GDM1 (cell line): Measurements from ENCODE around the gene RNU11.
"Not testable (repeated sequence)": the region's sequence is repeated elsewhere in the genome, so short reads cannot be mapped to it uniquely, and the experiment has no call there.

Source experiments
- DNase-seq: peaks from one replicate; lab custom pipeline; 2025; lab: John Stamatoyannopoulos, UW

The RNU11 gene

GRCh38 chr1:28663871-28664470, 15.6 kb downstream of the RNU11 start:
- no peak for DNase-seq

GRCh38 chr1:28666806-28667205, 18.4 kb downstream of the RNU11 start:
- no peak for DNase-seq

GRCh38 chr1:28668191-28668955, 20.0 kb downstream of the RNU11 start, which contains the start of gene GMEB1:
GMEB1 (plus strand) TSS chr1:28668784; CDS start chr1:28683613, 14,829 bp downstream.
- peak; percentile 86 for DNase-seq

GRCh38 chr1:28668956-28669723, 20.7 kb downstream of the RNU11 start:
- DNase-seq = peak; percentile 86

DNA sequence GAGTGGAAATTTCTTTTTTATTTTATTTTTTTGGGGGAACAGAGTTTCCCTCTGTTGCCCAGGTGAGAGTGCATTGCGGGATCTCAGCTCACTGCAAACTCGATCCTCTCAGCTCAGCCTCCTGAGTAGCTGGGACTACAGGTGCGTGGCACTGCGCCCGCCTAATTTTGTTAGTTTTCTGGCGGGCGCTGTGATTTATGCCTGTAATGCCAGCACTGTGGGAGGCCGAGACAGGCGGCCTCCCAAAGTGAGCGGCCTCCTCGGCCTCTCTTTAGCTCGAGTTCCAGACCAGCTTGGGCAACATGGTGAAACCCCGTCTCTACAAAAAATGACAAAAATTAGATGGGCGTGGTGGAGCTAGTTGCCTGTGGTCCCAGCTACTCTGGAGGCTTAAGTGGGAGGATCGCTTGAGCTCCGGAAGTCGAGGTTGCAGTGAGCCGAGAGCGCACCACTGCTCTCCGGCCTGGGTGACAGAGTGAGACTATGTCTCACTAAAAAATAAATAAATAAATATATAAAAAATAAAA, 22.9 kb downstream of the RNU11 start:
- no peak for DNase-seq

DNA sequence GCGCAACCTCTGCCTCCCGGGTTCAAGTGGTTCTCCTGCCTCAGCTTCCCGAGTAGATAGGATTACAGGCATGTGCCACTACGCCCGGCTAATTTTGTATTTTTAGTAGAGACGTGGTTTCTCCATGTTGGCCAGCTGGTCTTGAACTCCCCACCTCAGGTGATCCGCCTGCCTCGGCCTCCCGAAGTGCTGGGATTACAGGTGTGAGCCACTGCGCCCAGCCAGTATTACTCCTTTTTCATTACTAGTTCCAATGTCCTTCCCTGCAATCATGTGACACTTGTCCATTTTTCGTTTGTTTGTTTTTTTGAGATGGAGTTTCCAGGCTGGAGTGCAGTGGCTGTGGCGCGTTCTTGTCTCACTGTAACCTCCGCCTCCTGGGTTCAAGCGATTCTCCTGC, 24.6 kb downstream of the RNU11 start:
- not testable (repeated sequence) for DNase-seq

DNA sequence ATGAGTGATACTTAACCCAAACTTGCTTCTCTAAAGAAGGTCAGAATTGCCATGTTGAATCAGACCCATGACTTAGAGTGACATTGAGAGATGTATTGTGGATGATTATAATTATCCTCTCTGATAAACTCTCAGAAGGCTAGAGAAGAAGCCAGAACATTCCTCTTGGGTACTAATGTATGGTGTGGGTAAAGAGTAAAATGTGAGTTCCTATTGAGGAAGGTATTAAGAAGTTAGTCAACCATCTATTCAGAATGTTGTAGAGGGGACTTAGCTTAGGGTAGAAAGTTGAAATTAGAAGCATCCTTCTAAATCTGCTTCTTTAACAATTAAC, 27.5 kb downstream of the RNU11 start:
- DNase-seq = no peak

DNA sequence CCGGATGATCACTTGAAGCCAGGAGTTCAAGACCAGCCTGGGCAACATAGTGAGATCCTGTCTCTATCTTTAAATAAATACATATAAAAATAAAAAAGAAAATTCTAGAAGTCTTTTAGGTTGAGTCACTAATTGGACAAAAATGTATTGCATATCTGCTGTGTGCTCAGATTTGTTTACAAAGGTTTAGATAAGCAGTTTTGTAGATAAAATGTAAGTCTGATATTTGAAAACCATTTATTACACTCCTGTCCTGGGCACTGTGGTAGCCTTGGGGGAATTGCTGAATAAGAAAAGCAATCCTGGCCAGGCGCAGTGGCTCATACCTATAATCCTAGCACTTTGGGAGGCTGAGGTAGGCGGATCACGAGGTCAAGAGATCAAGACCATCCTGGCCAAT, 31.8 kb downstream of the RNU11 start:
- DNase-seq = no peak

GRCh38 chr1:28682840-28683239, 34.4 kb downstream of the RNU11 start:
- DNase-seq = no peak

DNA sequence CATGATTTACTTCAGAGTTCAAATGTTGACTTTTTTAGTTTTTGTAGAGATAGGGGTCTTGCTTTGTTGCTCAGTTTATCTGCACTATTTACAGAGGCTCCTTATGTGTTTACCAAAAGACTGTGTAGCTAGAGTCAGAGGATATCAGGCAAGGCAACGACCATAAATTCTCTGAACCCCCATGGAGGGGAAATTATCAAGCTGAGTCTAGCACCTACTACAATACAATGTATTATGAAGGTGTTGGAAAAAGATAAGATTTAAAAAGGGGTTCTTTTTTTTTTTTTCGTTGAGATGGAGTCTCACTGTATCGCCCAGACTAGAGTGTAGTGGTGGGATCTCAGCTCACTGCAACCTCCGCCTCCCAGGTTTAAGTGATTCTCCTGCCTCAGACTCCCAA, 36.5 kb downstream of the RNU11 start:
- no peak for DNase-seq

GRCh38 chr1:28691627-28692026, 43.2 kb downstream of the RNU11 start:
- DNase-seq = not testable (repeated sequence)
